Stimulated activated CD8-positive, alpha-beta memory T cell treated with anti-CD3 and anti-CD28 coated beads, Interleukin-12 subunit alpha, Interleukin-12 subunit beta, amount 100 ng/mL, for 4 hours (primary cell): Measurements from ENCODE around the gene ACOT6.
"Not testable (repeated sequence)": the region's sequence is repeated elsewhere in the genome, so short reads cannot be mapped to it uniquely, and the experiment has no call there.

ENCODE experiments used
- DNase-seq: peaks from one replicate; pipeline ENCODE4 v3.0.0-alpha.2; 2020; ENCODE audit warnings: low read depth

ACOT6 gene

DNA sequence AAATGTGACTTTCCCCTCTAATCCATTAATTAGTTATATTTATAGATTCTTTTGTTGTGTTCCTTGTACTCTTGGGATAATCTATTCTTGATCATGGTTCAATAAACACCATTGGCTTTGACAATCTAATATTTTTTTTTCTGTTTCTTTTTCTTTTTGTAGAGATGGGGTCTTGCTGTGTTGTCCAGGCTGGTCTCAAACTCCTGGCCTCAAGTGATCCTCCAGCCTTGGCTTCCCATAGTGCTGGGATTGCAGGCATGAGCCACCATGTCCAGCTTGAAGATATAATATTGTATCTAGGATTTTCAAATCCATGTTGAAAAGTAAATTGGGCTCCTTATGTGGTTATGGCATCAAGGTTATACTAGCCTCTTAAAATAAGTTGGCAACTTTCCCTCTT, 38.7 kb downstream of the ACOT6 start:
- no peak for DNase-seq

DNA sequence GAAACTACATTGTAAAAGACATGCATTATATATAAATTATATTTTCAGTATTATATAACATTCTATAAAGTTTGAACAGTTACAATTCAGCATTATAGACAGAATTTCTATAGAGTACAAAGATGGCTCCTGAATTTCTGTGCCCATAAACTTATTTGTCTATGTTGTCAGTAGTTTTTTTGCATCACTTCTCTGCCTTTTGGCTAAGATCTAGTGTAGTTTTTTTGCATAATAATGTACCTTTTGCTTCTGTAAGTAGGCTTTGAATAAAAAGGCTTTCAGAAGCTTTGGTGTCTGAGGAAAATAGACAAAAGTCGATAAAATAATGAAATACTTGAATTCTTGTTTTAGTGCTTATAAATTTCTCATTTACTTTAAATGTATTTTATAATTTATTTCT, 43.5 kb downstream of the ACOT6 start:
- no peak for DNase-seq

DNA sequence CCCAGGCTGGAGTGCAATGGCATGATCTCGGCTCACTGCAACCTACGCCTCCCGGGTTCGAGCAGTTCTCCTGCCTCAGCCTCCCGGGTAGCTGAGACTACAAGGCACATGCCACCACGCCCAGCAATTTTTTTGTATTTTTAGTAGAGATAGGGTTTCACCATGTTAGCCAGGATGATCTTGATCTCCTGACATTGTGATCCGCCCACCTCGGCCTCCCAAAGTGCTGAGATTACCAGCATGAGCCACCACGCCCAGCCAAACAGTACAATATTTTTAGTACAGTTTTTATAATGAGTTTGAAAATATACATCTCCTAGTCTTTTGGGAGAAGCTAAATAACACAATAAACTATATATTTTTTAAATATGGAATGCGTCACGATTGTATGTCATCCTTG, 46.9 kb downstream of the ACOT6 start:
- not testable (repeated sequence) for DNase-seq

- no peak for DNase-seq
These were observed 48.2 kb downstream of the ACOT6 start for GRCh38 chr14:73660511-73660910.

DNA sequence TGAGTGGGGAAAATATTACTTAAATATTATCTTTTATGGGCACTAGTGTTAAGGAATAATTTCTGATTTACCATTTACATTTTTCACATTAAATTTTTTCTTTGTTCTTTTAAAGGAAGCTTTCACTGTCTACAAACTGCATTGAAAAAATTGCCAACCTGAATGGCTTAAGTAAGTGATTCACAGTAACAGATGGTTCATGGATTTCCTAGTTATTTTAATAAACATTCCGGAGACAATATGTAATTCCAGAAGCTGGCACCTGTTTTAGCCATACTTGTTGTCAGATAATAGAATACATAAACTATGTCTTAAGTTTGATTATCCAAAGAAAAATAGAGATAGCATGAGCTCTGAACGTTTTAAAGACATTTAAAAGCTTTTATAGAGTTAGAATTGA, 49.6 kb downstream of the ACOT6 start:
- no peak for DNase-seq

DNA sequence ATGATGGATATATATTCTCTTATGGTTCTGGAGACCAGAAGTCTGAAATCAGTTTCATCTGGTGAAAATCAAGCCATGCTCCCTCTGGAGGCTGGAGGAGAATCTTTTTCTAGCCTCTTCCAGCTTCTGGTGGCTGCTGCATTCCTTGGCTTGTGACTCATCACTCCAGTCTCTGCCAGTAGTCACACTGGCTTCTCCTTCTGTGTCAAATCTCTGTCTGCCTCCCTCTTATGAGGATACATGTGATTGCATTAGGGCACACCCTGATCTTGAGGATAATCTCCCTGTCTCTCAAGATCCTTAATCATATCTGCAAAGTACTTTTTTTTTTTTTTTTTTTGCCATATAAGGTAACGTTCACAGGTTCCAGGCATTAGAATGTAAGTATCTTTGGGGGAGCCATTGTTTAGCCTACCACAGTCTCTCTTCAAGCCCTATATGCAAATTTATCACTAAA, 50.2 kb downstream of the ACOT6 start:
- DNase-seq: no peak

DNA sequence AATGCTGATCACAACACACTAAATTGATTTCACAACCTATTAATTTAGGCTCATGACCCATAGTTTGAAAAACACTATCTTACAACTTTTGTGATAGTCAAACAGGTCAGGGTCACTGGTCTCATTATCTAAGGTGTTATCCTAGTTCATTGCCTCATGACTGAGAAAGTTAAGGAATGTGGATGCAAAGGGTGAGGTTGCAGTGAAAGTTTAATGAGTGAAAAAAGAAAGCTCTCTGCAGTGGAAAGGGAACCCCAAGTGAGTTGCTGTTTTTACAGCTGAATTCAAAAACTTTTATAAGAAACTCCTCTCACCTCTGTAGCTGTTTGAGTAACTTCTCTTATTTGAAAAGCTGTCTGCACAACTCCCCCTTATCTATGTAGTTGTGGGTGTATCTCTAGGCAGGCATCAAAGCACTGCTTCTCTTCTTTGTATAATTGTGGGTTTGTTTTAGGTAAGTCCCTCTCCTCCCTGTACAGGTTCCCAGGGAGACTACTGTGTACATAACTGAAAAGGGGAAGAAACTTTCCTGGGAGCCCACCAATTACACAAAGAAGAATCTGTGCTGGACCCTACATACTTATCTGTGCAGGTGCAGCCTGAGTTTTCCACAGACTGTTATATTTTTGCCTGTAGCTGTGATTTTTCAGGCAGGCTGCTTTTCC, 51.4 kb downstream of the ACOT6 start:
- no peak for DNase-seq

DNA sequence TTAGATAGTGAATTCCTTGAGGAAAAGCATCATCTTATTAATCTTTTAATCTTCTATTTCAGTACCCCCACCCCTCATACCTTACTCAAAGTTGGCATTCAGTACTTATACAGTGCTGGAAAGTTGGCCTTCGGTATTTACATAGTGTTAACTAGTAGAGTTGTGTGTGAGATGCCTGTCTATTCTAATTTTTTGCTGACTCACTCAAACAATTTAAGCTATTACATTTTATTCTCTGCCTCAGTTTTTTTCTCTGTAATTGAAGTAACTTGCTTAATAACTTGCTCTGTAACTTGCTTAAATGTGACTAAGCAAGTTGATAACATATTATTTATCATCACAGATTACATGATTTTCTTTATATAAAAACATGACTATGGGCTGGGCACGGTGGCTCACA, 52.8 kb downstream of the ACOT6 start:
- no peak for DNase-seq

DNA sequence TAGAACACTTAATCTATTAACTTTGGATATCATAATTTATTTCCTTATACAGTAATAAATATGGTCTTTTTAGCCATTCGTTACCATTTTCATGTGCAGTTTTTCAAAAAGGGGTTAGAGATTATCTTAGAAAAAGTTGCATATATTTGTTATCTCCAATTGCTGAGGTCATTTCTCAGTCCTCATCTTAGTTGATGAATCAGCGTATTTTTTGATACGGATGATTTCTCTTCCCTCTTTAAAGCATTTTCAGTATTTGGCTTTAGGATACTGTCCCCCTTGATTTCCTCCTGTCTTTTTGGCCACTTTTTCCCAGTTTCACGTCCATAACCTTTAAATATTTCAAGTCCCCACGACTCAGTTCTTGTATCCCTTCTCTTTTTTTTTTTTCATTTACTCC, 54.3 kb downstream of the ACOT6 start:
- no peak for DNase-seq

DNA sequence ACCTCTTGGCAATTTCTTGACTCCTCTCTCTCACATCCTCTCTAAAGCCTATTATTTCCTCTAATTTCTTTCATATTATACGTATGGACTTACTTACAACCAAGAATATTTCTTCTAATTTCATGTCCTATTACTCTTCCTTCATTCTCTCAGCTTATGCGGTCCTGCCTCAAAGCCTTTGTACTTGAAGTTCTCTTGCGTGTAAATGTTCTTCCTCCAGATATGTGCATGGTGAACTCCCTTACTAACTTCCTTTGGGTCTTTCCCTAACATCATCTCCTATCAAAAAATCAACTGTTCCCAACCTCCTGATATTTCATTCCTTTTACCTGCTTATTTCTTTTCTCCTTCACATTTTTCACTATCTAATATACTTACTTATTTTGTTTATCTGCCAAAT, 55.5 kb downstream of the ACOT6 start:
- DNase-seq: no peak
